HepG2 (cell line): ENCODE measurements around the gene CD320. TPM values are rescaled to one million over a fixed set of nuclear protein-coding genes. Genes with fewer than 3 reads are reported as not detected.

ENCODE experiments used
- GABPA ChIP-seq, 2 experiments: IDR thresholded peaks; 2 replicates each; pipeline ENCODE4 v1.6.1; 2011 to 2016; ENCODE audit warnings: low read depth in 2 of 2, low read length in 1 of 2, missing biosample characterization in 1 of 2, missing genetic modification characterization in 1 of 2
- HOXA9 ChIP-seq: sonication (generic); formaldehyde crosslinking; IDR thresholded peaks from 2 replicates; pipeline ENCODE4 v1.8.1; 2022; ENCODE audit warnings: missing genetic modification reagents, mild to moderate bottlenecking, moderate library complexity, borderline replicate concordance
- MXI1 ChIP-seq: IDR thresholded peaks from 3 replicates; pipeline ENCODE4 v1.6.1; 2012; ENCODE audit warnings: low read depth, low read length, inconsistent platforms, borderline replicate concordance
- NR2F1 ChIP-seq, 2 experiments: fragments of 450-650 bp in 1 of 2; formaldehyde crosslinking in 1 of 2; IDR thresholded peaks; 2 replicates each; pipeline versions ENCODE4 v1.5.0 to v1.6.1; 2016 to 2020; ENCODE audit warnings: mild to moderate bottlenecking in 1 of 2, missing compliant biosample characterization in 1 of 2, missing genetic modification reagents in 1 of 2, moderate library complexity in 1 of 2
- NR2F6 ChIP-seq, 2 experiments: IDR thresholded peaks; 2 replicates each; pipeline ENCODE4 v1.6.1; 2016; ENCODE audit warnings: antibody characterized with exemption in 1 of 2, mild to moderate bottlenecking in 1 of 2
- RXRA ChIP-seq: sonication (generic); formaldehyde crosslinking; IDR thresholded peaks from 2 replicates; pipeline ENCODE4 v1.5.1; 2020; ENCODE audit warnings: missing genetic modification reagents
- SOX6 ChIP-seq, 2 experiments: fragments of 450-650 bp in 1 of 2; sonication (generic) in 1 of 2; formaldehyde crosslinking in 1 of 2; IDR thresholded peaks; 2 replicates each; pipeline versions ENCODE4 v1.4.0 to v1.6.1; 2017 to 2020; ENCODE audit warnings: antibody characterized with exemption in 1 of 2, mild to moderate bottlenecking in 1 of 2, missing genetic modification reagents in 1 of 2
- SP2 ChIP-seq: sonication (generic); formaldehyde crosslinking; IDR thresholded peaks from 2 replicates; pipeline ENCODE4 v1.5.1; 2020; ENCODE audit warnings: mild to moderate bottlenecking, missing genetic modification reagents
- XRCC5 ChIP-seq: fragments of 200-400 bp; formaldehyde crosslinking; optimal IDR thresholded peaks from 2 replicates; pipeline ENCODE3; 2017; ENCODE audit warnings: mild to moderate bottlenecking, low read length
- ZFX ChIP-seq: sonication (generic); formaldehyde crosslinking; IDR thresholded peaks from 2 replicates; pipeline ENCODE4 v1.4.0; 2020; ENCODE audit warnings: mild to moderate bottlenecking, low read depth, missing genetic modification reagents, moderate library complexity
- polyA plus RNA-seq, 8 experiments: library from polyadenylated mRNA; depleted of rRNA in 3 of 8; stranded (reverse) in 7 of 8; unstranded in 1 of 8; fragments of >200 nt; fragmentation: Illumina TruSeq in 4 of 8; extraction: Trizol in 4 of 8; gene quantifications; 2 replicates each; pipeline versions ENCODE4 v1.2.1 to v1.2.3, GENCODE V29; 2011 to 2016; ENCODE audit warnings: low read depth in 4 of 8, missing spikeins in 1 of 8, mixed read lengths in 1 of 8; ENCODE audit not compliant: insufficient read depth in 1 of 8
- total RNA-seq, 5 experiments: library from RNA; depleted of rRNA; stranded (reverse); fragments of >200 nt; fragmentation: Illumina TruSeq; extraction: Trizol; gene quantifications; 2 replicates each; pipeline ENCODE4 v1.2.3, GENCODE V29; 2016; ENCODE audit warnings: low read depth in 1 of 5
- TF ChIP-seq, protein P1 (sequence below): sonication (generic); formaldehyde crosslinking; IDR thresholded peaks from 2 replicates; pipeline ENCODE4 v1.4.0; 2020; ENCODE audit warnings: missing genetic modification reagents, mild to moderate bottlenecking, borderline replicate concordance
- TF ChIP-seq, protein P2 (sequence below): sonication (generic); formaldehyde crosslinking; IDR thresholded peaks from 2 replicates; pipeline ENCODE4 v1.4.0; 2020; ENCODE audit warnings: missing genetic modification reagents, low read depth, mild to moderate bottlenecking, borderline replicate concordance
- TF ChIP-seq, protein P3 (sequence below): sonication (generic); formaldehyde crosslinking; IDR thresholded peaks from 2 replicates; pipeline ENCODE4 v1.5.0; 2020; ENCODE audit warnings: mild to moderate bottlenecking, missing genetic modification reagents, moderate library complexity
- TF ChIP-seq, protein P4 (sequence below), 2 experiments: IDR thresholded peaks; 2 replicates each; pipeline ENCODE4 v1.6.1; 2011 to 2012; ENCODE audit warnings: low read length in 2 of 2, borderline replicate concordance in 1 of 2, low read depth in 1 of 2, mild to moderate bottlenecking in 1 of 2, moderate library complexity in 1 of 2

CD320 gene
- total and polyA plus RNA-seq, 2 of the 13 experiments (the other 11 are each of a cell fraction or from before 2014, with no cell fraction given): 83.1 to 99.9 TPM

DNA sequence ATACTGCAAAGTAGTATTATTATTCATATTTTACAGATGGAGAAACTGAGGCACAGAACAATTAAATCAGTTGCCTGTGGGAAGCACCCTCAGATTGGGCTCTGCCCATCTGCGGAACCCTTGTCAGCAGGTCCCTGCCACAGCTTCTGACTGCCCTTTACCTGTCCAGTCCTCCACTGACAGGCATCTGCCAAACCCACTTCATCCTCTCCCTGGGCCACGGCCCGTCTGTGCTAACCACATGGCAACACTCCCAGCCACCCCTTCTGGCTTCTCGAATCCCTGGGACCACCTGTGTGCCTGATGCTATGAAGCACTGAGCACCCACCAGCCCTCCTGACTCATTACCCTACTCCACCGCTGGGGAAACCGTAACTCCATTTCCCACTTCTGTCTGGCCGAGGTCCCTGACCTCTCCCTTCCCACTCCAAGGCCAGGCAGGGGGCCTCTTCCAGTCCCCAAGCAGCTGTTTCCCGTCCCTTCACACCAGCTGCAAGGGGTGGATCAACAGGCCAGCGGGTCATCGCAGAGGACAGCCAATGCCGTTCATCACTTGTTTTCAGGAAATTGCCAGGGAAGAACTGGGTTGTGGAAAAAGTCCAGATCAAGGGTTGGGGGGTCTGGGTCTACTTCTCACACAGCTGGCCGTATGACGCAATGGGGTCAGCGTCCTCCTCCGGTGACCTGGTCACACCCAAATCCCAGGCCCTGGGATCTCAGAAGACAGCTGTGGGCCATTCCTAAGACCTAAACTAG is 32.4 kb upstream of the CD320 start (continued):
- peak in 1 of 2 experiments; percentile 39; a peak in 1 of 4 replicates for TF ChIP-seq NR2F1 (CRISPR knock-in tag; IDR thresholded peaks at IDR 0.05)
- TF ChIP-seq, protein P1, sequence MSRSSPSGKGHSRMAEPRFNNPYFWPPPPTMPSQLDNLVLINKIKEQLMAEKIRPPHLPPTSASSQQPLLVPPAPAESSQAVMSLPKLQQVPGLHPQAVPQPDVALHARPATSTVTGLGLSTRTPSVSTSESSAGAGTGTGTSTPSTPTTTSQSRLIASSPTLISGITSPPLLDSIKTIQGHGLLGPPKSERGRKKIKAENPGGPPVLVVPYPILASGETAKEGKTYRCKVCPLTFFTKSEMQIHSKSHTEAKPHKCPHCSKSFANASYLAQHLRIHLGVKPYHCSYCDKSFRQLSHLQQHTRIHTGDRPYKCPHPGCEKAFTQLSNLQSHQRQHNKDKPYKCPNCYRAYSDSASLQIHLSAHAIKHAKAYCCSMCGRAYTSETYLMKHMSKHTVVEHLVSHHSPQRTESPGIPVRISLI (CRISPR knock-in tag): 0 out of 2 replicates have a peak, but pooled peaks have one; percentile 18
- TF ChIP-seq RXRA: peak; percentile 78
- 0 out of 2 replicates have a peak, but pooled peaks have one; percentile 29 for TF ChIP-seq ZFX (CRISPR knock-in tag)
- no peak for TF ChIP-seq HOXA9 (CRISPR knock-in tag)
- TF ChIP-seq NR2F6 (IDR thresholded peaks at IDR 0.05): peak; percentile 42; the same call in 1 of the 2 replicates
- no peak for TF ChIP-seq NR2F6 (CRISPR knock-in tag; IDR thresholded peaks at IDR 0.05)
- TF ChIP-seq XRCC5: peak; percentile 29
- TF ChIP-seq SP2 (CRISPR knock-in tag): no peak
- TF ChIP-seq MXI1: no peak
- no peak for TF ChIP-seq GABPA (IDR thresholded peaks at IDR 0.05; ENCODE audit: low read depth, low read length)
- TF ChIP-seq GABPA (CRISPR knock-in tag; IDR thresholded peaks at IDR 0.05; ENCODE audit: low read depth): peak; percentile 32; the same call in 1 of the 2 replicates
- TF ChIP-seq, protein P2, sequence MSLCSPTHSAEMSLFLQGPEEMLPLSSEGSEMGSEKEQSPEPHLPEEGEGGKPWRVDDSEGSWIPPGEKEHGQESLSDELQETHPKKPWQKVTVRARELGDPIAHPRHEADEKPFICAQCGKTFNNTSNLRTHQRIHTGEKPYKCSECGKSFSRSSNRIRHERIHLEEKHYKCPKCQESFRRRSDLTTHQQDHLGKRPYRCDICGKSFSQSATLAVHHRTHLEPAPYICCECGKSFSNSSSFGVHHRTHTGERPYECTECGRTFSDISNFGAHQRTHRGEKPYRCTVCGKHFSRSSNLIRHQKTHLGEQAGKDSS (CRISPR knock-in tag): no peak
- TF ChIP-seq, protein P3, sequence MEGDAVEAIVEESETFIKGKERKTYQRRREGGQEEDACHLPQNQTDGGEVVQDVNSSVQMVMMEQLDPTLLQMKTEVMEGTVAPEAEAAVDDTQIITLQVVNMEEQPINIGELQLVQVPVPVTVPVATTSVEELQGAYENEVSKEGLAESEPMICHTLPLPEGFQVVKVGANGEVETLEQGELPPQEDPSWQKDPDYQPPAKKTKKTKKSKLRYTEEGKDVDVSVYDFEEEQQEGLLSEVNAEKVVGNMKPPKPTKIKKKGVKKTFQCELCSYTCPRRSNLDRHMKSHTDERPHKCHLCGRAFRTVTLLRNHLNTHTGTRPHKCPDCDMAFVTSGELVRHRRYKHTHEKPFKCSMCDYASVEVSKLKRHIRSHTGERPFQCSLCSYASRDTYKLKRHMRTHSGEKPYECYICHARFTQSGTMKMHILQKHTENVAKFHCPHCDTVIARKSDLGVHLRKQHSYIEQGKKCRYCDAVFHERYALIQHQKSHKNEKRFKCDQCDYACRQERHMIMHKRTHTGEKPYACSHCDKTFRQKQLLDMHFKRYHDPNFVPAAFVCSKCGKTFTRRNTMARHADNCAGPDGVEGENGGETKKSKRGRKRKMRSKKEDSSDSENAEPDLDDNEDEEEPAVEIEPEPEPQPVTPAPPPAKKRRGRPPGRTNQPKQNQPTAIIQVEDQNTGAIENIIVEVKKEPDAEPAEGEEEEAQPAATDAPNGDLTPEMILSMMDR: peak; percentile 41
- TF ChIP-seq SOX6 (IDR thresholded peaks at IDR 0.05): no peak
- 0 out of 2 replicates have a peak, but pooled peaks have one; percentile 16 for TF ChIP-seq SOX6 (CRISPR knock-in tag; IDR thresholded peaks at IDR 0.05)
- TF ChIP-seq, protein P4, sequence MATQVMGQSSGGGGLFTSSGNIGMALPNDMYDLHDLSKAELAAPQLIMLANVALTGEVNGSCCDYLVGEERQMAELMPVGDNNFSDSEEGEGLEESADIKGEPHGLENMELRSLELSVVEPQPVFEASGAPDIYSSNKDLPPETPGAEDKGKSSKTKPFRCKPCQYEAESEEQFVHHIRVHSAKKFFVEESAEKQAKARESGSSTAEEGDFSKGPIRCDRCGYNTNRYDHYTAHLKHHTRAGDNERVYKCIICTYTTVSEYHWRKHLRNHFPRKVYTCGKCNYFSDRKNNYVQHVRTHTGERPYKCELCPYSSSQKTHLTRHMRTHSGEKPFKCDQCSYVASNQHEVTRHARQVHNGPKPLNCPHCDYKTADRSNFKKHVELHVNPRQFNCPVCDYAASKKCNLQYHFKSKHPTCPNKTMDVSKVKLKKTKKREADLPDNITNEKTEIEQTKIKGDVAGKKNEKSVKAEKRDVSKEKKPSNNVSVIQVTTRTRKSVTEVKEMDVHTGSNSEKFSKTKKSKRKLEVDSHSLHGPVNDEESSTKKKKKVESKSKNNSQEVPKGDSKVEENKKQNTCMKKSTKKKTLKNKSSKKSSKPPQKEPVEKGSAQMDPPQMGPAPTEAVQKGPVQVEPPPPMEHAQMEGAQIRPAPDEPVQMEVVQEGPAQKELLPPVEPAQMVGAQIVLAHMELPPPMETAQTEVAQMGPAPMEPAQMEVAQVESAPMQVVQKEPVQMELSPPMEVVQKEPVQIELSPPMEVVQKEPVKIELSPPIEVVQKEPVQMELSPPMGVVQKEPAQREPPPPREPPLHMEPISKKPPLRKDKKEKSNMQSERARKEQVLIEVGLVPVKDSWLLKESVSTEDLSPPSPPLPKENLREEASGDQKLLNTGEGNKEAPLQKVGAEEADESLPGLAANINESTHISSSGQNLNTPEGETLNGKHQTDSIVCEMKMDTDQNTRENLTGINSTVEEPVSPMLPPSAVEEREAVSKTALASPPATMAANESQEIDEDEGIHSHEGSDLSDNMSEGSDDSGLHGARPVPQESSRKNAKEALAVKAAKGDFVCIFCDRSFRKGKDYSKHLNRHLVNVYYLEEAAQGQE (IDR thresholded peaks at IDR 0.05; ENCODE audit: borderline replicate concordance in 1 of 2, low read depth in 1 of 2, low read length in 2 of 2): no peak
